Activated naive CD8-positive, alpha-beta T cell (primary cell): Measurements from ENCODE around the gene ITGBL1.

ENCODE experiments used
- H3K27ac Mint-ChIP-seq: one replicate; pipeline ENCODE4 v1.8.0; 2021; ENCODE audit warnings: mixed read lengths
- H3K27me3 Mint-ChIP-seq: one replicate; pipeline ENCODE4 v1.8.0; 2021; ENCODE audit warnings: mixed read lengths
- H3K36me3 Mint-ChIP-seq: one replicate; pipeline ENCODE4 v1.8.0; 2021; ENCODE audit warnings: mixed read lengths
- H3K4me1 Mint-ChIP-seq: one replicate; pipeline ENCODE4 v1.8.0; 2021; ENCODE audit warnings: low read depth, mixed read lengths
- H3K4me3 Mint-ChIP-seq: one replicate; pipeline ENCODE4 v1.8.0; 2021; ENCODE audit warnings: mild to moderate bottlenecking, mixed read lengths
- H3K9me3 Mint-ChIP-seq: one replicate; pipeline ENCODE4 v1.8.0; 2021; ENCODE audit warnings: low read depth, mixed read lengths

The ITGBL1 gene

DNA sequence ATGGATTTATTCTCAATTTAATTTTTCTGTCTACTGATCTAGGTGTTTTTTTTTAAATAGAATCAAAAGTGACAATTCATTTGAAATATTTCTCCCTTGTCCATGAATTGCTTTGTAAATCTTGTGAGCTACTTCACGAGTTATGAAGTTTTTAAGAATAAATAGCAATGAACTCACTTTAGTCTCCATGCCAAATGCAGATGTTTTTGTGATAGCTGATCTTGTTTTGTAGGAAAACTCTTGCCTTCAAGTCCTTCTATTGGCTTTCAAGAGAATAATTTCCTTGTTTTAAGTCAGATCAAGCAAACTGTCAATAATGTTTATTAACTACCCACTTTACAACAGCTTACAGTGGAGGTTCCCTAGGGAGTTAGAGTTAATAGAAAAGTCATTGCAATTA, 99.8 kb downstream of the ITGBL1 start:
- H3K4me3 Mint-ChIP-seq, result no peak overlapping the region
- H3K36me3 Mint-ChIP-seq, result no peaks in the 10 kb centered on the region
- H3K27ac Mint-ChIP-seq, result no peak overlapping the region
- H3K9me3 Mint-ChIP-seq, result no peaks in the 10 kb centered on the region
- peaks cover 4% of the 10 kb centered on the region for H3K27me3 Mint-ChIP-seq
- no peaks in the 10 kb centered on the region for H3K4me1 Mint-ChIP-seq

DNA sequence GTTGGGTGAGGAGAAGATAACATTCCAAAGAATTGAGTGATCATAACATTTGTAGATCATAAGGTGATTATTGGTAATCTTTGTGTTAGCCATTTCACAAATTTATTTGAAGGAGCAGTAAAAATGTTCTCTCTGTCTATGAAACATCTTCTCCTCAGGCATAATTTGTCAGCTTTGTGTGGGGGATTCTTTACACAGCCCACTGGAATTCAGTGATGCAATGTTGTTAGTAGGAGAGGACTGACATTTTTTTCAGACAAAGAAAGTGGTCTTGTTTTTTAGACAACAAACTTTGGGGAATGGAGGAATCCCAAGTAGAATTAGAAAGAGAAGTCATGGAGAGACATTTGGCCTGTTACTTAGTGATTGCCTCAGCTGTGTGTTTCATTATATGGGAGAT, 100.3 kb downstream of the ITGBL1 start:
- Mint-ChIP-seq H3K36me3 (no peaks in the 10 kb centered on the region), H3K4me1 (no peaks in the 10 kb centered on the region), H3K27ac (no peak overlapping the region), H3K9me3 (no peaks in the 10 kb centered on the region), H3K4me3 (no peak overlapping the region), H3K27me3 (peaks cover 5% of the 10 kb centered on the region)

DNA sequence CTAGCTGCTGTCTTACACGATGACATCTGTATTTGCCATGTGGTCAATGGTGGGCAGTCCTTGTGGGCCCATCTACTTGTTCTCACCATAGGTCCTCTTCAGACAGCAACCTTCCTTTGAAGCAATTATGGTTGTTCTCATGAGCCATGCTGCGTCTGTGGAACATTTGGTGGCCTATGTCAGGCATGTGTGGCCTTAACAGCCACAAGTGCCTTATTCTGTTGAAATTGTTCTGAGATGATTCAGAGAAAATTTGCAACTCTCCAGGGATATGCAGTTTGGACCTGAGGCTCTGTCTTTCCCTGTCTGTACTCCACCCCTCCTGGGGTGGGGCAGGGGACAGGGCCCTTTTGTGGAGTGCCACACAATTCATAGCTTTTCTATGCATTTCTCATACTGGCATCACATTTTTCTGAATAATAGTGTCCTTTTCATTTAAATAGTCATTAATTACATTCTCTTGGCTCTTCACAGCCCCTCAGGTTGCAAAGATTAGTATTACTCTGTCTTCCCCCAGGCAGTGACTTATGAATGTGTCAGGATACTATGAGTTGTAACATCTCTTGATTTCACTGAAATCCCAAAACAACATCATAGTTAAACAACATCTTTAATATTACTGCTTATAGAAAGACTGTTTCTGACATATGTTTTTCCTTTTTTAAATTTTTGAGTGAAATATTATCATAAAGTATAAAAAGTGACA, 102.1 kb downstream of the ITGBL1 start:
- Mint-ChIP-seq H3K4me1 (no peaks in the 10 kb centered on the region), H3K4me3 (no peak overlapping the region), H3K36me3 (no peaks in the 10 kb centered on the region), H3K9me3 (no peaks in the 10 kb centered on the region), H3K27me3 (peaks cover 11% of the 10 kb centered on the region), H3K27ac (no peak overlapping the region)

- no peak overlapping the region for H3K4me3 Mint-ChIP-seq
- no peaks in the 10 kb centered on the region for H3K4me1 Mint-ChIP-seq
- H3K27me3 Mint-ChIP-seq, result peaks cover 16% of the 10 kb centered on the region
- H3K9me3 Mint-ChIP-seq, result no peaks in the 10 kb centered on the region
- H3K36me3 Mint-ChIP-seq, result no peaks in the 10 kb centered on the region
- H3K27ac Mint-ChIP-seq, result no peak overlapping the region
These were observed 103.1 kb downstream of the ITGBL1 start for GRCh38 chr13:101555610-101556009.

- no peaks in the 10 kb centered on the region for H3K9me3 Mint-ChIP-seq
- H3K4me1 Mint-ChIP-seq, result no peaks in the 10 kb centered on the region
- peaks cover 23% of the 10 kb centered on the region for H3K27me3 Mint-ChIP-seq
- no peak overlapping the region for H3K4me3 Mint-ChIP-seq
- H3K36me3 Mint-ChIP-seq, result no peaks in the 10 kb centered on the region
- no peak overlapping the region for H3K27ac Mint-ChIP-seq
These were observed 104.2 kb downstream of the ITGBL1 start for GRCh38 chr13:101556676-101557123.

- H3K9me3 Mint-ChIP-seq, result no peaks in the 10 kb centered on the region
- H3K36me3 Mint-ChIP-seq, result no peaks in the 10 kb centered on the region
- no peak overlapping the region for H3K27ac Mint-ChIP-seq
- H3K4me1 Mint-ChIP-seq, result no peaks in the 10 kb centered on the region
- no peak overlapping the region for H3K4me3 Mint-ChIP-seq
- peaks cover 9% of the 10 kb centered on the region for H3K27me3 Mint-ChIP-seq
These were observed 112.8 kb downstream of the ITGBL1 start for GRCh38 chr13:101565317-101565716.

DNA sequence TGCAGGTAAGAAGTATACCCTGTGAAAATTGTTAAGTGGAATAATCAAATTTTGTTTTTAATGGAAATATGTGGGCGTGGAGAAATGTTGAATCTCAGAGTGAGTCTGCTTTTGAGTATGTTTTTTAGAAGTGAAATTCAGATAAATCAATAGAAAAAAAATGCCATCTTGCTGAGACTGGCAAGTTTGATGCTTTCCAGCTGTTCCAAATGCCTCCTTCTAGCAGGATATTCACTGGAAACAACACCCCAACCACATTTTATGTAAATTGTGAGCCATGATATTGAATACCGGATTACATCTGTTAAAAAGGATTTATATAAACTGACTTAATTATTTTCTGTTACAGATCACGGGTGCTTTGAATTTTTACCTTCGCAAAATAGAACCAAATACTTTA, 115.4 kb downstream of the ITGBL1 start:
- H3K36me3 Mint-ChIP-seq, result no peaks in the 10 kb centered on the region
- H3K27me3 Mint-ChIP-seq, result no peaks in the 10 kb centered on the region
- H3K9me3 Mint-ChIP-seq, result no peaks in the 10 kb centered on the region
- H3K27ac Mint-ChIP-seq, result no peak overlapping the region
- no peak overlapping the region for H3K4me3 Mint-ChIP-seq
- no peaks in the 10 kb centered on the region for H3K4me1 Mint-ChIP-seq

DNA sequence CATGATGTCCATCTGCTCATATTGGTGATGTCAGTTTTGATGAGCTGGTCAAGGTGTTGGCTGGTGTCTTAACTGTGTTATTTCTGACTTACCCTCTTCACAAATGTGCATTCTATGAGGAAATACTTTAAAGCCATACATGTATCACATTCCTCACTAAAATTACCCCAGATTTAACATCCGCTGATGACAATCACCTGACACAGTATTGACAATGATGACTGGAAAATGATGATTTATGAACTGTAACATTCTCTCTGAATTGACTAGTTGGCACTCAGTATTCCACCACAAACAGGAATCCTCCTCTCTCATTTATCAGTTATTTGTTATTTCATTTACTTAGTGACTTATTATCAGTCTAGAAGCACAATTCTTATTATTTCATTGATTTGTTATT, 117.3 kb downstream of the ITGBL1 start:
- H3K36me3 Mint-ChIP-seq, result no peaks in the 10 kb centered on the region
- H3K9me3 Mint-ChIP-seq, result no peaks in the 10 kb centered on the region
- no peaks in the 10 kb centered on the region for H3K27me3 Mint-ChIP-seq
- H3K27ac Mint-ChIP-seq, result no peak overlapping the region
- H3K4me1 Mint-ChIP-seq, result no peaks in the 10 kb centered on the region
- no peak overlapping the region for H3K4me3 Mint-ChIP-seq

GRCh38 chr13:101570410-101570809, 117.9 kb downstream of the ITGBL1 start:
- Mint-ChIP-seq H3K4me3 (no peak overlapping the region), H3K9me3 (no peaks in the 10 kb centered on the region), H3K27me3 (no peaks in the 10 kb centered on the region), H3K4me1 (no peaks in the 10 kb centered on the region), H3K27ac (no peak overlapping the region), H3K36me3 (no peaks in the 10 kb centered on the region)

DNA sequence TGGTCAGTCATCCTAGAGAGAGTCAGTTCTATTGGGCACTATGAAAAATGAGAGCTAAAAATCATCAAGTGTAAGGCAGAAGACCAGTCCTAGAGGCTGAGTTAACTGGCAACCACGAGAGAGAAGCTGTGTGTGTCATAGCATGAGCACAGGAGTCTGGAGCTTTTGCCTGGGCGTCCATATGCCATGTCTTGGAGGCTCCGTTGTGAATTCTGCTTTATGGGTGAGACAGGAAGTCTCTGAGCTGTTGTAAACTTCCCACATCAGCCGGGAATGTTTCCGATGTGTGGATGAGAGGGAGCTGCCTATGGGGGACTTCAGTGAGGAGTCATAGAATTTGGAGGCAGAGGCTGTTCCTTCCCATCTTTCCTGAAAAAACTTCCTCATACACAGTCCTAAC, 120.0 kb downstream of the ITGBL1 start:
- Mint-ChIP-seq H3K27ac (no peak overlapping the region), H3K27me3 (no peaks in the 10 kb centered on the region), H3K4me1 (no peaks in the 10 kb centered on the region), H3K9me3 (no peaks in the 10 kb centered on the region), H3K36me3 (no peaks in the 10 kb centered on the region), H3K4me3 (no peak overlapping the region)

DNA sequence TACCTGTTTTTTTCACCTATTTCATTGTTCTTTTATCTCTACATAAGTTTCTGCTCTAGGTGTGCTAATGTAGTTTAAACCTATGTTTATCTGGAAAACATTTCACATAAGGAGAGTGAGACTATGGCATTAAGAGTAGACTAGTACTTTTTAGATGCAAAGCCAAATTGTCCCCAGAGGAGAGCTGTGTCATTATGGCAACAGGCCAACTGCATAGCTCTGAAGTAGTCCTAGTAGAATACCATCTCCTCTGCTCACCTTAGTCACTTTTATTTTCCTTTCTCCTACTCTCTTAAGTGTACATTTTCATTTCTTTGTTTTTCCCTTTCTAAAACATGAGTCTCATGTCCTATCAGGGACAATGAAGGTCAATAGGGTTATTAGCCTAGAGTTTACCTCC, 123.1 kb downstream of the ITGBL1 start:
- Mint-ChIP-seq H3K27me3 (no peaks in the 10 kb centered on the region), H3K9me3 (no peaks in the 10 kb centered on the region)

GRCh38 chr13:101576455-101576854, 124.0 kb downstream of the ITGBL1 start:
- Mint-ChIP-seq H3K9me3 (no peaks in the 10 kb centered on the region), H3K4me3 (no peak overlapping the region), H3K27me3 (no peaks in the 10 kb centered on the region), H3K36me3 (no peaks in the 10 kb centered on the region), H3K4me1 (no peaks in the 10 kb centered on the region), H3K27ac (no peak overlapping the region)

More for the DNA sequence above, 123.1 kb downstream of the ITGBL1 start:
- H3K4me1 Mint-ChIP-seq, result no peaks in the 10 kb centered on the region
- H3K4me3 Mint-ChIP-seq, result no peak overlapping the region
- no peaks in the 10 kb centered on the region for H3K36me3 Mint-ChIP-seq
- H3K27ac Mint-ChIP-seq, result no peak overlapping the region

DNA sequence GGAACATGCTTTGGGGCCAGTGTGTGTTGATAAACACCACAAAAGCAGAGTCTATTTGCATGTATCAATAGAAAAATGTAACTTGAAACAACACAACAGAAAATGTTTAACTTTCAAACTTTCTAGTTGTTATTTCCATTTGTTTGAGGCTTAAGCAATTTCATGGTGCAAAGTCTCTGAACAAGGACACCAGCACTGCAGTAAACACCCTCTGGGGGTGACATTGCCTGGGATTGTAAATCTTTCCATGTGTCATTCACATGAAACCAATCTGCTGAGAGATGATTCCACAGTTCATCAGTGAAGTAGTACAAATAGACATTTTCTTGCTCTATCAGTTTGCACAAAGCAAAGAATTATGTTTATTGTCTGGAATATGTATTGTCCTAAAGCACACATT, 124.5 kb downstream of the ITGBL1 start:
- Mint-ChIP-seq H3K9me3 (no peaks in the 10 kb centered on the region), H3K27ac (no peak overlapping the region), H3K36me3 (no peaks in the 10 kb centered on the region), H3K27me3 (no peaks in the 10 kb centered on the region), H3K4me3 (no peak overlapping the region), H3K4me1 (no peaks in the 10 kb centered on the region)

GRCh38 chr13:101579281-101579802, 126.9 kb downstream of the ITGBL1 start:
- Mint-ChIP-seq H3K36me3 (no peaks in the 10 kb centered on the region), H3K27ac (no peak overlapping the region), H3K4me3 (no peak overlapping the region), H3K9me3 (no peaks in the 10 kb centered on the region), H3K4me1 (no peaks in the 10 kb centered on the region), H3K27me3 (no peaks in the 10 kb centered on the region)

GRCh38 chr13:101584331-101584730, 131.9 kb downstream of the ITGBL1 start:
- Mint-ChIP-seq H3K4me3 (no peak overlapping the region), H3K36me3 (no peaks in the 10 kb centered on the region), H3K27ac (no peak overlapping the region), H3K27me3 (peaks cover 6% of the 10 kb centered on the region), H3K9me3 (no peaks in the 10 kb centered on the region), H3K4me1 (no peaks in the 10 kb centered on the region)

DNA sequence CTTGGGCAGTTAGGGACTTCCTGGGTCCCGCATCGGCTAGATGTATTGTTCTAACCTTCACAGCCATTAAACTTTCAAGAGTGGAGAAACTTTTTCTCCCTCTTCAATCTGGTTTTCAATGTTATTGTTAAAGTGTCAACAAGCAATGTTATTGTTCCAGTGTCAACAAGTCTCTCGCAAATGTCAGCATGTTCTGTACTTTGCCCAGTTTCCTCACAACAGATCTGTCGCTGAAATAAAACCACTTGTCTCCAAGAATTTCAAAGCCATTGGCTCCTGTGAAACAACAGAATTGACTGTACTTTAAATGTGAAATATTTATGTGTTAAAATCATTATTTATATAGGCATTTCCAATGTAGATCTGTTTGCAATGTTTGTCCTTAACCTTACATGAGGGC, 138.0 kb downstream of the ITGBL1 start:
- H3K4me3 Mint-ChIP-seq, result no peak overlapping the region
- H3K36me3 Mint-ChIP-seq, result peaks cover 2% of the 10 kb centered on the region
- H3K27ac Mint-ChIP-seq, result no peak overlapping the region
- no peaks in the 10 kb centered on the region for H3K4me1 Mint-ChIP-seq
- peaks cover 7% of the 10 kb centered on the region for H3K9me3 Mint-ChIP-seq
- H3K27me3 Mint-ChIP-seq, result peaks cover 13% of the 10 kb centered on the region
